K562 (cell line): Measurements from ENCODE around the gene EME1. TPM values are rescaled to one million over a fixed set of nuclear protein-coding genes. Genes with fewer than 3 reads are reported as not detected.

Experiments used
- CBX3 ChIP-seq, 2 experiments: IDR thresholded peaks; 1 replicate in 1 of 2; 2 replicates in 1 of 2; pipeline ENCODE4 v1.6.1; 2012; ENCODE audit warnings: inconsistent platforms in 2 of 2, low read length in 2 of 2, borderline replicate concordance in 1 of 2, control low read depth in 1 of 2
- DNMT1 ChIP-seq: fragments of 450-650 bp; IDR thresholded peaks from 2 replicates; pipeline ENCODE4 v1.6.1; 2016; ENCODE audit warnings: antibody characterized with exemption, mild to moderate bottlenecking
- ETV1 ChIP-seq: fragments of 450-650 bp; conservative IDR thresholded peaks from 2 replicates; pipeline ENCODE4 v1.6.1; 2016; ENCODE audit warnings: missing genetic modification characterization, control low read depth, low read depth, missing compliant biosample characterization
- HMG20B ChIP-seq: fragments of 250-450 bp; sonication (Bioruptor Pico); IDR thresholded peaks from 2 replicates; pipeline ENCODE4 v1.5.0; 2021; ENCODE audit warnings: mild to moderate bottlenecking
- JUN ChIP-seq, 2 experiments: sonication (generic) in 1 of 2; formaldehyde crosslinking in 1 of 2; IDR thresholded peaks; 2 replicates each; pipeline versions ENCODE4 v1.6.1 to v1.8.0; 2012 to 2022; ENCODE audit warnings: borderline replicate concordance in 2 of 2, mild to moderate bottlenecking in 2 of 2, improper control_type of control experiment in 1 of 2, low read depth in 1 of 2, low read length in 1 of 2, missing genetic modification reagents in 1 of 2
- MAFF ChIP-seq: IDR thresholded peaks from 2 replicates; pipeline ENCODE4 v1.6.1; 2012; ENCODE audit warnings: low read length, improper control_type of control experiment
- POLR2B ChIP-seq: fragments of 450-650 bp; IDR thresholded peaks from 2 replicates; pipeline ENCODE4 v1.6.1; 2018; ENCODE audit warnings: low read depth; ENCODE audit not compliant: partially characterized antibody
- SIX5 ChIP-seq, 2 experiments: IDR thresholded peaks; 2 replicates each; pipeline ENCODE4 v1.6.1; 2011; ENCODE audit warnings: low read length in 2 of 2, borderline replicate concordance in 1 of 2, low read depth in 1 of 2, mild to moderate bottlenecking in 1 of 2, moderate library complexity in 1 of 2; ENCODE audit not compliant: insufficient read depth in 1 of 2
- SRSF3 ChIP-seq: fragments of 200-400 bp; formaldehyde crosslinking; IDR thresholded peaks from 2 replicates; pipeline ENCODE4 v1.6.1; 2016; ENCODE audit warnings: mild to moderate bottlenecking, low read length, moderate library complexity; ENCODE audit not compliant: insufficient read depth
- SRSF7 ChIP-seq: fragments of 200-400 bp; formaldehyde crosslinking; optimal IDR thresholded peaks from 2 replicates; pipeline ENCODE3; 2017; ENCODE audit warnings: mild to moderate bottlenecking, low read depth, low read length
- TAF7 ChIP-seq: fragments of 450-650 bp; IDR thresholded peaks from 2 replicates; pipeline ENCODE4 v1.6.1; 2016; ENCODE audit warnings: missing genetic modification characterization, missing compliant biosample characterization
- U2AF1 ChIP-seq: fragments of 200-400 bp; formaldehyde crosslinking; optimal IDR thresholded peaks from 2 replicates; pipeline ENCODE3; 2017; ENCODE audit warnings: mild to moderate bottlenecking, low read depth, low read length, moderate library complexity
- ZNF23 ChIP-seq: fragments of 250-450 bp; sonication (Bioruptor Pico); IDR thresholded peaks from 2 replicates; pipeline ENCODE4 v1.4.0; 2020; ENCODE audit warnings: mild to moderate bottlenecking
- polyA plus RNA-seq, 8 experiments: library from polyadenylated mRNA; depleted of rRNA in 4 of 8; stranded (reverse) in 5 of 8; unstranded in 3 of 8; fragments of >200 nt; fragmentation: Nextera tagmentation in 2 of 8; fragmentation: Illumina TruSeq in 1 of 8; extraction: Ambion mirVana in 2 of 8; extraction: Trizol in 1 of 8; gene quantifications; 2 replicates each; pipeline versions ENCODE4 v1.2.1 to v1.2.3, GENCODE V29; 2011 to 2014; ENCODE audit warnings: inconsistent platforms in 1 of 8, missing spikeins in 1 of 8
- total RNA-seq, 7 experiments: library from RNA; depleted of rRNA in 6 of 7; stranded (reverse); fragments of >200 nt in 6 of 7; fragmentation: Illumina TruSeq in 2 of 7; extraction: Trizol in 2 of 7; gene quantifications; 2 replicates each; pipeline versions ENCODE4 v1.2.1 to v1.2.3, GENCODE V29; 2011 to 2021; ENCODE audit warnings: low replicate concordance in 1 of 7
- TF ChIP-seq, protein P1 (sequence below): fragments of 200-400 bp; formaldehyde crosslinking; IDR thresholded peaks from 2 replicates; pipeline ENCODE4 v1.6.1; 2017; ENCODE audit warnings: mild to moderate bottlenecking, low read depth, low read length, moderate library complexity
- TF ChIP-seq, protein P2 (sequence below): fragments of 250-450 bp; sonication (Bioruptor Pico); IDR thresholded peaks from 2 replicates; pipeline ENCODE4 v1.5.0; 2022; ENCODE audit warnings: mild to moderate bottlenecking
- TF ChIP-seq, protein P3 (sequence below): IDR thresholded peaks from 2 replicates; pipeline ENCODE4 v1.6.1; 2011; ENCODE audit warnings: borderline replicate concordance, low read depth, mild to moderate bottlenecking, moderate library complexity, low read length; ENCODE audit not compliant: insufficient read depth, poor library complexity, severe bottlenecking
- TF ChIP-seq, protein P4 (sequence below): fragments of 250-450 bp; sonication (Bioruptor Pico); IDR thresholded peaks from 2 replicates; pipeline ENCODE4 v1.5.0; 2020; ENCODE audit warnings: mild to moderate bottlenecking

Gene EME1
- total and polyA plus RNA-seq, 9 of the 15 experiments (the other 6 are each of a cell fraction or from before 2014, with no cell fraction given) = 14.6 to 44.1 (median 24.0) TPM

DNA sequence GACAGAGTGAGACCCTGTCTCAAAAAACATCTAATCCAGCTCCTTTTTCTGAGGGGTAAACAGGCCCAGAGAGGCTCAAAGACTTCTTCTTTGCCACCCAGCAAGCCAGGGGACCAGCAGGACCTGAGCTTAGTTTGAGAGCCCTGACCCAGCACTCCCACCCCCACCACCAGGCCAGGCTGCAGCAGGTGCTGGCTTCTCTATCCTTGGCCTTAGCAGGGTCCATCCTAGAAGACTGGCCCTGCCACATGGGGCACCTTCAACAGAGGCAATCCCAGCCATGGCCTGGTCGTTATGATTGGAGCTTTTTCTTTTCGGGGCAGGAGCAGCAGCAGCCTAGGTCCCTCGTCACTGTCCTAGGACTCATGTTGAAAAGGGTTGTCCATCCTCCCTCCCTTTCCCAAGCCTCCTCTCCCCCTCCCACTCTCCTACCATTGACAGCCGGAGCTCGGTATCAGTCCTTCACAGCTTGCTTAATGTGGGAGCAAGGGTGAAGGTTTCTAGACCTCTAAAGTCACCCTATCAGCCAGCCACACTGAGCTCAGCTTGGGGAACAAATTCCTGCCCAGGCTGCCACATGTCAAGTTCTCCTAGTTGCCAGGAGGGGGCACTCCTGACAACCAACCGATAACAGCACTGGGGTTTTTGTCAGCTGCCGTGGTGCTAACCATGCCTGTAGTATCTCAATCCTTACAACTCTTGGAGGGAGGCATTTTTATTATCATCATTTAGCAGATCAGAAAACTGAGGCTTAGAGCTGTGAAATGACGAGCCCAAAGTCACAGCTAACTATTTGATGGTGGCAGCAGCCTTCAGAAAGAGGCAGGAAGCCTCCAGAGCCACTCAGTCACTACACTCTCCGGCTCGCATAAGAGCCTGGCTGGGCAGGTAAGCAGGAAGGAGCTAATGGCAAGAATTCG lies 11.2 kb upstream of the EME1 start (continued):
- TF ChIP-seq CBX3 (IDR thresholded peaks at IDR 0.05; ENCODE audit: borderline replicate concordance in 1 of 2, low read length in 2 of 2) (peak in 1 of 2 experiments; percentile 55; a peak in 1 of 3 replicates), TAF7 (tag) (no peak), SIX5 (IDR thresholded peaks at IDR 0.05; ENCODE audit: borderline replicate concordance in 1 of 2, insufficient read depth in 1 of 2, low read depth in 1 of 2, low read length in 2 of 2) (no peak), U2AF1 (no peak), HMG20B (no peak), POLR2B (no peak), MAFF (no peak), SRSF3 (no peak), ZNF23 (CRISPR knock-in tag) (no peak), JUN (IDR thresholded peaks at IDR 0.05; ENCODE audit: borderline replicate concordance, low read depth, low read length) (0 out of 2 replicates have a peak, but pooled peaks have one; percentile 50), JUN (CRISPR knock-in tag; IDR thresholded peaks at IDR 0.05; ENCODE audit: borderline replicate concordance) (no peak), ETV1 (tag) (no peak), SRSF7 (no peak), DNMT1 (no peak)
- TF ChIP-seq, protein P1, sequence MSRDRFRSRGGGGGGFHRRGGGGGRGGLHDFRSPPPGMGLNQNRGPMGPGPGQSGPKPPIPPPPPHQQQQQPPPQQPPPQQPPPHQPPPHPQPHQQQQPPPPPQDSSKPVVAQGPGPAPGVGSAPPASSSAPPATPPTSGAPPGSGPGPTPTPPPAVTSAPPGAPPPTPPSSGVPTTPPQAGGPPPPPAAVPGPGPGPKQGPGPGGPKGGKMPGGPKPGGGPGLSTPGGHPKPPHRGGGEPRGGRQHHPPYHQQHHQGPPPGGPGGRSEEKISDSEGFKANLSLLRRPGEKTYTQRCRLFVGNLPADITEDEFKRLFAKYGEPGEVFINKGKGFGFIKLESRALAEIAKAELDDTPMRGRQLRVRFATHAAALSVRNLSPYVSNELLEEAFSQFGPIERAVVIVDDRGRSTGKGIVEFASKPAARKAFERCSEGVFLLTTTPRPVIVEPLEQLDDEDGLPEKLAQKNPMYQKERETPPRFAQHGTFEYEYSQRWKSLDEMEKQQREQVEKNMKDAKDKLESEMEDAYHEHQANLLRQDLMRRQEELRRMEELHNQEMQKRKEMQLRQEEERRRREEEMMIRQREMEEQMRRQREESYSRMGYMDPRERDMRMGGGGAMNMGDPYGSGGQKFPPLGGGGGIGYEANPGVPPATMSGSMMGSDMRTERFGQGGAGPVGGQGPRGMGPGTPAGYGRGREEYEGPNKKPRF = no peak
- TF ChIP-seq, protein P2, sequence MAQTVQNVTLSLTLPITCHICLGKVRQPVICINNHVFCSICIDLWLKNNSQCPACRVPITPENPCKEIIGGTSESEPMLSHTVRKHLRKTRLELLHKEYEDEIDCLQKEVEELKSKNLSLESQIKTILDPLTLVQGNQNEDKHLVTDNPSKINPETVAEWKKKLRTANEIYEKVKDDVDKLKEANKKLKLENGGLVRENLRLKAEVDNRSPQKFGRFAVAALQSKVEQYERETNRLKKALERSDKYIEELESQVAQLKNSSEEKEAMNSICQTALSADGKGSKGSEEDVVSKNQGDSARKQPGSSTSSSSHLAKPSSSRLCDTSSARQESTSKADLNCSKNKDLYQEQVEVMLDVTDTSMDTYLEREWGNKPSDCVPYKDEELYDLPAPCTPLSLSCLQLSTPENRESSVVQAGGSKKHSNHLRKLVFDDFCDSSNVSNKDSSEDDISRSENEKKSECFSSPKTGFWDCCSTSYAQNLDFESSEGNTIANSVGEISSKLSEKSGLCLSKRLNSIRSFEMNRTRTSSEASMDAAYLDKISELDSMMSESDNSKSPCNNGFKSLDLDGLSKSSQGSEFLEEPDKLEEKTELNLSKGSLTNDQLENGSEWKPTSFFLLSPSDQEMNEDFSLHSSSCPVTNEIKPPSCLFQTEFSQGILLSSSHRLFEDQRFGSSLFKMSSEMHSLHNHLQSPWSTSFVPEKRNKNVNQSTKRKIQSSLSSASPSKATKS (CRISPR knock-in tag) = no peak
- TF ChIP-seq, protein P3, sequence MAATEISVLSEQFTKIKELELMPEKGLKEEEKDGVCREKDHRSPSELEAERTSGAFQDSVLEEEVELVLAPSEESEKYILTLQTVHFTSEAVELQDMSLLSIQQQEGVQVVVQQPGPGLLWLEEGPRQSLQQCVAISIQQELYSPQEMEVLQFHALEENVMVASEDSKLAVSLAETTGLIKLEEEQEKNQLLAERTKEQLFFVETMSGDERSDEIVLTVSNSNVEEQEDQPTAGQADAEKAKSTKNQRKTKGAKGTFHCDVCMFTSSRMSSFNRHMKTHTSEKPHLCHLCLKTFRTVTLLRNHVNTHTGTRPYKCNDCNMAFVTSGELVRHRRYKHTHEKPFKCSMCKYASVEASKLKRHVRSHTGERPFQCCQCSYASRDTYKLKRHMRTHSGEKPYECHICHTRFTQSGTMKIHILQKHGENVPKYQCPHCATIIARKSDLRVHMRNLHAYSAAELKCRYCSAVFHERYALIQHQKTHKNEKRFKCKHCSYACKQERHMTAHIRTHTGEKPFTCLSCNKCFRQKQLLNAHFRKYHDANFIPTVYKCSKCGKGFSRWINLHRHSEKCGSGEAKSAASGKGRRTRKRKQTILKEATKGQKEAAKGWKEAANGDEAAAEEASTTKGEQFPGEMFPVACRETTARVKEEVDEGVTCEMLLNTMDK = no peak
- TF ChIP-seq, protein P4, sequence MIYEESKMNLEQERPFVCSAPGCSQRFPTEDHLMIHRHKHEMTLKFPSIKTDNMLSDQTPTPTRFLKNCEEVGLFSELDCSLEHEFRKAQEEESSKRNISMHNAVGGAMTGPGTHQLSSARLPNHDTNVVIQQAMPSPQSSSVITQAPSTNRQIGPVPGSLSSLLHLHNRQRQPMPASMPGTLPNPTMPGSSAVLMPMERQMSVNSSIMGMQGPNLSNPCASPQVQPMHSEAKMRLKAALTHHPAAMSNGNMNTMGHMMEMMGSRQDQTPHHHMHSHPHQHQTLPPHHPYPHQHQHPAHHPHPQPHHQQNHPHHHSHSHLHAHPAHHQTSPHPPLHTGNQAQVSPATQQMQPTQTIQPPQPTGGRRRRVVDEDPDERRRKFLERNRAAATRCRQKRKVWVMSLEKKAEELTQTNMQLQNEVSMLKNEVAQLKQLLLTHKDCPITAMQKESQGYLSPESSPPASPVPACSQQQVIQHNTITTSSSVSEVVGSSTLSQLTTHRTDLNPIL (CRISPR knock-in tag) = no peak
